GM19099 (cell line): Measurements from ENCODE around the gene FAM222A.

ENCODE experiments used
- POLR2A ChIP-seq: IDR thresholded peaks from 3 replicates; pipeline ENCODE4 v1.6.1; 2011; ENCODE audit warnings: low read depth; ENCODE audit not compliant: insufficient read length; ENCODE audit errors: extremely low read depth

The FAM222A gene

DNA sequence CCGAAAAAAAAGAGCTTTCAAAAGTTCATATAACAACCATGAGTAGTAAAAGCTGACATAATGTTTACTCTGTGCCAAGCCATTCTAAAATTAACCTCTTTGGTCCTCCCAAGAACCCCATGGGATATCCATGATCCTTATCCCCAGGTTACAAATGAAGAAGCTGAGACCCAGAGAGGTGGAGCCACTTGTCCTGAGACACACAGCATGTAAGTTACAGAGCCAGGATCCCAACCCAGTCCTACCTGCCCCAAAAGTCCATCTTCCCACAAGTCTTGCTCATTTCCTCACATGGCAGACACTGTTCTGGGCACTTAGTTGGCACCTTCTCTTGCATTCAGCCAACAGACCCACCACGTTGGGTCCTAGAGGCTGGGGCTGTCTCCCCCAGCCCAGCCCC lies 82.4 kb downstream of the FAM222A start:
- TF ChIP-seq POLR2A: no peak

GRCh38 chr12:109797905-109798669 lies 84.5 kb downstream of the FAM222A start:
- no peak for TF ChIP-seq POLR2A

GRCh38 chr12:109798691-109799090 lies 85.1 kb downstream of the FAM222A start:
- TF ChIP-seq POLR2A: no peak

DNA sequence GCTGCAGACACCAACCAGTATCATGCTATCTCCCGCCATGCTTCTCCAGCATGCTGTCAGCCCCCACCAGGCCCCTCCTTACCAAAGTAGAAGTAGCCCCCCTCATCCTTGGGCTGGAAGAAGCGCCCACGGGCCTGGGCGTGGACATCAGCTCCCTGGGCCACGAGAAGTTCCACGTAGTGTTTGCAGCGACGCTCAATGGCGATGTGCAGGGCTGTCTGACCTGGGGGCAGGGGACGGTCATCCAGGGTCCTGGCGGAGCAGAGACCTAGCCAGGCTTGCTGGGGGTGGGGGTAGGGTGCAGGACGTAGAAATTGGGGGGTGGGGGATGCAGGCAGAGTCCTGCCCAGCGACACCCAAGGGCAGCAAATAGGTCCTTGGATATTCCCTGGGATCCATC lies 86.9 kb downstream of the FAM222A start:
- TF ChIP-seq POLR2A: no peak

DNA sequence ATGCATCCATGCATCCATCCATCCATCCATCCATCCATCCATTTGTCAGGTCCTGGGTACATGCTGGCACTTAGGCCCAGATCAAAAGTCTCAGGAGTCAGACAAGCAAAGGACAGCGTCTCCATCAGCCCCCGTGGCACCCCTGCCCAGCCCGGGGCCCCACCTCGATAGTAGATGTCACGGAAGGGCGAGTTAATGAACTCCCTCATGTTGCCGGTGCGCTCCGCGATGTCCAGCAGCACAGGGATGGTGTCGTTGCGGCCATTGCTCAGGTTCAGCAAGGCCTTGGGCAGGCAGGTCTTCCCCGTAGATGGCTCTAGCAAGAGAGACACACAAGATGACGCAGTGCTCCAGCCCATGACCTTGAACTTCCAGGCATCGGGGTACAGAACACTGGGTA lies 89.2 kb downstream of the FAM222A start:
- TF ChIP-seq POLR2A: no peak

DNA sequence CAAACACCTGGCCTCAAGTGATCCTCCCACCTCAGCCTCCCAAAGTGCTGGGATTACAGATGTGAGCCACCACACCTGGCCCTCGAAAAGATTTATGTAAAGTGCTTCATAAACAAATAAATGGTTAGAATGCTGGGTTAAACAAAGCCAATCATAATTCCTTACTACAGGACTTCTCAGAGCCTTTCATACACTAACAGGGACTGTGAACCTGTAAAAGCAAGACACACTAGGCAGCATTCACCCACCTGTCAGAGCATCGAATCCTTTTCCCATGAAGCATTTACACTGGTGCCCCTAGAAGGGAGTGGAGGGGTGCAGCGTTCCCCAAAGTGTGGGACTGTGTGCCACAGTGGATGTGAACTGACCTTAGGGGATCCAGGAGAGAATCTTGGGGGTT lies 90.1 kb downstream of the FAM222A start:
- TF ChIP-seq POLR2A: no peak

DNA sequence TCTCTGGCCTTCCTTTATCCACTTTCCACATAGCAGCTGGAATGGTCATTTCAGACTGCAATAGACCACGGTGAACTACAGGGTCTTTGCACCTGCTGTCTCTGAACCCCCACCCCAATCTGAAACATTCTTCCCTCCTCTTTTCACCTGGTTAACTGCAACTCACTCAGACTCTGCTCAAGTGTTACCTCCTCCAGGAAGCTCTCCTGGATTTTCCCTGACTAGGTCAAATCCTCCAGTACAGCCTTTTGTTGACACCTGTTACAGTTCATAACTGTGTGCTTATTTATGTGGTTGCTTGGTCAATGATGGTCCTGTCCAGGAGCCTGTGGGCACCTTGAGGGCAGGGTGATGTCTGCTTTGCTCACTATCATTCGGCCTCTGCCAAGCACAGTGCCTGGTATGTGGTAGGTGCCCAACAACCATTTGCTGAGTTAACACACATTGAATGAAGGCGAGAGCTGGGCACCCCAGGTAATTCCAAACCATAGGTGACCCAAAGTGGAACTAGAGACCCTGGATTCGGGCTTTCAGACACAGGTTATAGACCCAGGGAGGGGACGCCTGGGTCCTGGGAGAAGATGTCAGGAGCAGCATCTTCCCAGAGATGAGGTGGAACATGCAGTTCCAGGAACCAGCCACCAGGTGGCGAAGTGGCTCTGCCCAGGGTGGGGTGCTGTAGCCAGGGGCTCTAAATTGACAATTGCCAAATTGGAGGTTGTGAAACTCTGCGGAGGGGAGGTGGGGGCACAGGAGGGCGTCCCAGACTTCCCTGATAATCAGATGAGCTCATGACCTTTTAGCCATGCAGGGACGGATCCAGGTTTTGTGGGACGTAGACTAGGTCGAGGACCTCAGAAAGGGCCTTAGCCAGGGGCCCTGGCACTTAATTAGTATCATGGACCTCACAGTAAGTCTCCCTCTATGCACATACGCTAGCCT lies 91.5 kb downstream of the FAM222A start:
- TF ChIP-seq POLR2A: no peak

DNA sequence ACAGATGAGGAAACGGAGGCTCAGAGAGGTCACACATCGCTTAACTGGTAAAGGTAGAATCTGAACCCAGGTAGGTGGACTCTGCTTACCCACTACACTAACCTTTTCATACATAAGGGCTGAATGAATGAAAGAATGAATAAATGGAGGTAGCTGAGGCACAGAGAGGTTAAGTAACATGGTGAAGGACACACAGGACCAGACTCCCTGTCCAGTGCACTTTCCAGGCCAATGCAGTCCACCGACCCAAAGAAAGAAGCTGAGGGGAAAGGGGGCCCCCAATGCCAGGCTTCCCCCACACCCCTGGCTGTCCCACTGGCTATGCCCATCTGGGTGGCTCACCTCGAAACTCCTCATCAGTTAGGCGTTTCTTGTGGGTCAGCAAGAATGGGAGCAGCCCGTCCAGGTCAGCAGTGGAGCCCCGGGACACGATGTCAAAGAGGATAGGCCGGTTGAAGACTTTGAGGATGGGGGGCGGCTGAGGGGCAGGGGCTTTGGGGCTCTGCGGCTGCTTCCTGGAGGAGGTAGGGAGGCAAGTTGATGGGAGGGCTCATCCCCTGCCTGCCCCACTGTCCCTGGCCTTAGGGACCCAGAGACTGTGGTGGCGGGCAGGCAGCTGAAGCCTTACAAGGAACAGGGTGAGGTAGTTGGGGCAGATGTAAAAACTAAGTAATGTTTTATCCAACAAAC lies 94.5 kb downstream of the FAM222A start:
- TF ChIP-seq POLR2A: no peak

DNA sequence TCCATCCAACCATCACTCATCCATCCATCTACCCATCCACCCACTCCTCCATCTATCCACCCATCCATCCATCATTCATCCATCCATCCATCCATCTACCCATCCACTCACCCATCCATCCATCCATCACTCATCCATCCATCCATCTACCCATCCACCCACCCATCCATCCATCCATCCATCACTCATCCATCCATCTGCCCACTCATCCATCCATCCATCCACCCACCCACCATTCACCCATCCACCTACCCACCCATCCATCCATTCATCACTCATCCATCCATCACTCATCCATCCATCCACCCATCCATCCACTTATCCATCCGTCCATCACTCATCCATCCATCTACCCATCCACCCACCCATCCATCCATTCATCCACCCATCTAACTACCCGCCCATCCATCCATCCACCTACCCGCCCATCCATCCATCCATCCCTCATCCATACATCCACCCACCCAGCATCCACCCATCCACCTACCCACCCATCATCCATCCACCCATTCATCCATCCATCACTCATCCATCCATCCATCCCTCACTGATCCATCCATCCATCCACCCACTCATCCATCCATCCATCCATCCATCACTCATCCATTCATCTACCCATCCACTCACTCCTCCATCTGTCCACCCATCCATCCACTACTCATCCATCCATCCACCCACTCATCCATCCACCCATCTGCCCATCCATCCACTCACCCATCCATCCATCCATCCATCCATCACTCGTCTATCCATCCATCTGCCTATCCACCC lies 95.4 kb downstream of the FAM222A start:
- TF ChIP-seq POLR2A: no peak

DNA sequence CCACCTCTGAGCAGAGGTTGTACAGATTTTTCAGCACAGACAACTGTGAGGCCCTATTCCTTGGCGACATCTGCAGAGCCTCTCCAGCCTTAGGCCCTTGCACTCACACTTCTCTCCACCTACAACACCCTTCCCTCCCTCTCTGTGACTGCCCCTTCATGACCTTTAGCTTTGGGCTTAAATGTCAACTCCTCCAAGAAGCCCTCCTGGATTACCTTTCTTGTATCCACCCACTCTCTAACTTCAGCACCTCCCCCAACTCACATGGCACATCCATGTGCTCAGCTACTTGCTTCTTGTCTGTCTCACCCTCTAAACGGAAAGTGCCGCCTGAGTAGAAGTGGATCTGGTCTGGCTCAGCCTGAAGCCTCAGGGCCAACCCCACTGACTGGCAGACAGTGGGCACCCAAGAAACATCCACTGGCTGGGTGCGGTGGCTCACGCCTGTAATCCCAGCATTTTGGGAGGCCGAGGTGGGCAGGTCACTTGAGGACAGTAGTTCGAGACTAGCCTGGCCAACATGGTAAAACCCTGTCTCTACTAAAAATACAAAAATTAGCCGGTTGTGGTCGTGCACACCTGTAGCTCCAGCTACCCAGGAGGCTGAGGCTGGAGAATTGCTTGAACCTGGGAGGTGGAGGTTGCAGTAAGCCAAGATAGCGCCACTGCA lies 97.5 kb downstream of the FAM222A start:
- no peak for TF ChIP-seq POLR2A

DNA sequence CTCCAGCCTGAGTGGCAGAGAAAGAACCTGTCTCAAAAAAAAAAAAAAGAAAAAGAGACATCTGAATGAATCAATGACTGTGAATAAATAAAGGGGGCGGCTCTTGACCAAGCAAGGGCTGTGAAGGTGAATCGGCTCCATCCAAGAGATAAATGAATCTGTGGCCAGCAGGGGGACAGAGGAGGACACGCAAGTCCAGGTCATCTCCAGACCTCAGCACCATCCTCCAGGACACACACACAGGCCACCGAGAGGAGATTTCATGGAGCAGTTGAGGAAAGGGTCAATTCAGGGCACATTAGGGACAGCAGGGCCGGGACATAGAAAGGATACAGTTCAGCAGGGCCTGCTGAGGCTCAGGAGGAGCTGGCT lies 98.0 kb downstream of the FAM222A start:
- TF ChIP-seq POLR2A: no peak

DNA sequence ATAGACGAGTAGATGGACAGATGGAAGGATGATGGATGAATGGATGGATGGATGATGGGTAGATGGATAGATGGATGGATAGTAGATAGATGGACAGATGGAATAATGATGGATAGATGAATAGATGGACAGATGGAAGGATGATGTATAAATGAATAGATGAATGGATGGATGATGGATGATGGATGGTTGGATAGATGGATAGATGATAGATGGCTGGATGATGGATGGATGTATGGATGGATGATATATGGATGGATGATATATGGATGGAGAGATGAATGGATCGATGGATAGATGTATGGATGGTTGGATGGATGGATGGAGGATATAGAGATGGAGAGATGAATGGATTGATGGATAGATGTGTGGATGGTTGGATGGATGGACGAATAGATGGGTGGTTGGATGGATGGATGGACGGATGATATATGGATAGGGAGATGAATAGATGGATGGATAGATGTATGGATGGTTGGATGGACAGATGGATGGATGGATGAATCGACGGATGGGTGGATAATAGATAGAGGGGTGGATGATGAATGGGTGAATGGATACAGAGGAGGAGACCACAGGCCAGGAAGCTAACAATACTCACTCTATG lies 100.3 kb downstream of the FAM222A start:
- TF ChIP-seq POLR2A: no peak

DNA sequence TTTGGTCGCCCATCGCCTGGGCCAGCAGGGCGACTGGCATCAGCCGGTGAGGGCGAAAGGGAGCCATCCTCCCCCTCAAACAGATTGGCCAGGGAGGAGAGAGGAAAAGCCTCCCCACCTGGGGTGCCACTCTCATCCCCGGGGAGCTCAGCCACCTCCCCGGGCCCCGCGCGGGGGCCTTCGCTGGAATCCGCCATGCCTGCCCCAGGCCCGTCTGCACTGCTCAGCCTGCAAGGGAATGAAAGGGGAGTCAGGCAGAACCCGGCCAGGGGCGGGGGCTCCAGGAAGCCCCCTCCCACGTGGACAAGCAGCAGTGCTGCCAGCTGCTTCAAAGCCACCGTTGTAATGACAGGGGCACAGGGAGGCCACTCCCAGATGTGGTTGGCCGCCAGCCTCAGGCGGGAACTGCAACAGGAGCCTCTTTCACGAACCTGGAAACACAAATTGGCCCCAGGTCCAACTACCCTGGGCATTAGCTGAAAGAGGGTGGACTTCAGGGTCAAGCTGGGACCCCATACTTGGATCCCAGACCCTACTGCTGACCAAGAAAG lies 101.0 kb downstream of the FAM222A start:
- no peak for TF ChIP-seq POLR2A
